Measurements from ENCODE around the gene CYFIP1.

DNA sequence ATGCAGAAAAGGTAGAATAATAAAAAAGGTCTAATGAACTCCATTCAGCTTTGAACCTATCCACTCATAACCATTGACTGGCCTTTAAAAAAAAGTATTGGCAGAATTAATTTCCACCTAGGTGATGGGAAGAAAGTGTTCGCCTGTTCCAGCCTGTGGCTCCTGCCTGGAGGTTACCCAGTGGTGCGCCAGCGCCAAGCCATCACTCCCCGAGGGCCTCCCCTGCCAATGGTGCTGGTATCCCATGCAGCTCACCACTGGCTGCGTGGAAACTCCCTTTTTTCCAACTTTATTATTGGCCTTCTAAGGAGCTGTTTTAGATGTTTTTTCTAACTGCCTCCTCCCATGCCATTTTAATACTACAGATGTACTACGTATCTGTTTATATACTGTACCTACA is 112.3 kb downstream of the CYFIP1 start:
- no peak for TF ChIP-seq TAF1 (IDR thresholded peaks at IDR 0.05; ENCODE audit: low read depth)
- no peak for TF ChIP-seq TCF12 (IDR thresholded peaks at IDR 0.05; ENCODE audit: low read depth)
